Measurements from ENCODE around the gene CBARP. TPM values are rescaled to one million over a fixed set of nuclear protein-coding genes. Genes with fewer than 3 reads are reported as not detected.

The CBARP gene
- total and polyA plus RNA-seq, 2 of the 13 experiments (the other 11 are each of a cell fraction or from before 2014, with no cell fraction given) = 1.2 to 1.4 TPM

DNA sequence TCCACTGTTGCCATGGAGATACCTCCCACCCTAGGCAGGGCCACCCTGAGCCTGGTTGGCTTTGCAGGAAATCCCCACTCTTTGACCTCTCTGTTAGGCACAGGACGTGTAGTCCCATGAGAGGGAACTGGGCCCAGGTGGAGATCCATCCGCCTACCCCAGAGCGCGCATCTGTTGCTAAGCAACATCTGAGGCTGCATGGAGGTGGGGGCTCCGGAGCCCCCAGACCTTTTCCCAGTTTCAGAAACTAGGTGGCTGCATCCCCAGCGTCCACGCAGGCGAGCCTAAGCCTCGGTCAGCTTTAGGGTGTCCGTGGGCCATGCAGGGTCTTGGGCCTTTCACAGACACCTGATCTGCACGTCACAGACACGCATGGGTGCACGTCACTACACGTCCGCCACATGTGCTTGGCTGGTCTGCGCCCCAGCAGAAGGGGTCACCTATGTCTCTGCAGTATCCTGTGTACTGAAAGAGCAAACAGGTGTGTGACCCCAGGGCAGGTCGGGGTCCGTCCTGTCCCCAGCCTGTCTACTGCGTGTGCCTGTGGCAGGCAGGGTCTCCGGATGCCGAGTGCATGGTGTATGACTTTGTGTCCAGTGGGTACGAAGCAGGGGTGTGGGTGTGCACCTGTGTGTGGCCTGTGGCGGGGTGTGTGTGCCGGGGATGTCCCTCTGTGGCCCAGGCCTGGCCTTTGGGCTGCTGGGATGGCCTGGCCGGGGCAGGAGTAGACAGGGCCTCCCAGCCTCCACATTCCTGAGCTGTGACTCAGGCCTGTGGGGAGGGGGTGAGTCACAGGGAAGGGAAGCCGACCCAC is 27.2 kb upstream of the CBARP start (continued):
- TF ChIP-seq ZNF343 (CRISPR knock-in tag; IDR thresholded peaks at IDR 0.05) = peak; percentile 38; the same call in 1 of the 2 replicates
- TF ChIP-seq, protein P1, sequence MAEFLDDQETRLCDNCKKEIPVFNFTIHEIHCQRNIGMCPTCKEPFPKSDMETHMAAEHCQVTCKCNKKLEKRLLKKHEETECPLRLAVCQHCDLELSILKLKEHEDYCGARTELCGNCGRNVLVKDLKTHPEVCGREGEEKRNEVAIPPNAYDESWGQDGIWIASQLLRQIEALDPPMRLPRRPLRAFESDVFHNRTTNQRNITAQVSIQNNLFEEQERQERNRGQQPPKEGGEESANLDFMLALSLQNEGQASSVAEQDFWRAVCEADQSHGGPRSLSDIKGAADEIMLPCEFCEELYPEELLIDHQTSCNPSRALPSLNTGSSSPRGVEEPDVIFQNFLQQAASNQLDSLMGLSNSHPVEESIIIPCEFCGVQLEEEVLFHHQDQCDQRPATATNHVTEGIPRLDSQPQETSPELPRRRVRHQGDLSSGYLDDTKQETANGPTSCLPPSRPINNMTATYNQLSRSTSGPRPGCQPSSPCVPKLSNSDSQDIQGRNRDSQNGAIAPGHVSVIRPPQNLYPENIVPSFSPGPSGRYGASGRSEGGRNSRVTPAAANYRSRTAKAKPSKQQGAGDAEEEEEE (CRISPR knock-in tag; IDR thresholded peaks at IDR 0.05; ENCODE audit: borderline replicate concordance) = no peak
- TF ChIP-seq, protein P2, sequence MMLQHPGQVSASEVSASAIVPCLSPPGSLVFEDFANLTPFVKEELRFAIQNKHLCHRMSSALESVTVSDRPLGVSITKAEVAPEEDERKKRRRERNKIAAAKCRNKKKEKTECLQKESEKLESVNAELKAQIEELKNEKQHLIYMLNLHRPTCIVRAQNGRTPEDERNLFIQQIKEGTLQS (CRISPR knock-in tag; IDR thresholded peaks at IDR 0.05) = peak; percentile 100
- peak; percentile 86 for TF ChIP-seq RXRA (CRISPR knock-in tag; IDR thresholded peaks at IDR 0.05)
- 0 out of 2 replicates have a peak, but pooled peaks have one; percentile 16 for TF ChIP-seq ZBTB39 (CRISPR knock-in tag; IDR thresholded peaks at IDR 0.05)
- TF ChIP-seq ZNF264 (CRISPR knock-in tag; IDR thresholded peaks at IDR 0.05) = 0 out of 2 replicates have a peak, but pooled peaks have one; percentile 13
- TF ChIP-seq PATZ1 (CRISPR knock-in tag; IDR thresholded peaks at IDR 0.05) = peak; percentile 96
- peak; percentile 24; the same call in 1 of the 2 replicates for TF ChIP-seq ZSCAN21 (CRISPR knock-in tag; IDR thresholded peaks at IDR 0.05; ENCODE audit: borderline replicate concordance)
- TF ChIP-seq NFYC (CRISPR knock-in tag; IDR thresholded peaks at IDR 0.05) = 0 out of 2 replicates have a peak, but pooled peaks have one; percentile 8
- TF ChIP-seq RNF219 (CRISPR knock-in tag; IDR thresholded peaks at IDR 0.05) = no peak
- TF ChIP-seq ZNF704 (CRISPR knock-in tag; IDR thresholded peaks at IDR 0.05; ENCODE audit: borderline replicate concordance) = 0 out of 2 replicates have a peak, but pooled peaks have one; percentile 63
- TF ChIP-seq JUN (CRISPR knock-in tag; IDR thresholded peaks at IDR 0.05) = peak; percentile 99
- TF ChIP-seq, protein P3, sequence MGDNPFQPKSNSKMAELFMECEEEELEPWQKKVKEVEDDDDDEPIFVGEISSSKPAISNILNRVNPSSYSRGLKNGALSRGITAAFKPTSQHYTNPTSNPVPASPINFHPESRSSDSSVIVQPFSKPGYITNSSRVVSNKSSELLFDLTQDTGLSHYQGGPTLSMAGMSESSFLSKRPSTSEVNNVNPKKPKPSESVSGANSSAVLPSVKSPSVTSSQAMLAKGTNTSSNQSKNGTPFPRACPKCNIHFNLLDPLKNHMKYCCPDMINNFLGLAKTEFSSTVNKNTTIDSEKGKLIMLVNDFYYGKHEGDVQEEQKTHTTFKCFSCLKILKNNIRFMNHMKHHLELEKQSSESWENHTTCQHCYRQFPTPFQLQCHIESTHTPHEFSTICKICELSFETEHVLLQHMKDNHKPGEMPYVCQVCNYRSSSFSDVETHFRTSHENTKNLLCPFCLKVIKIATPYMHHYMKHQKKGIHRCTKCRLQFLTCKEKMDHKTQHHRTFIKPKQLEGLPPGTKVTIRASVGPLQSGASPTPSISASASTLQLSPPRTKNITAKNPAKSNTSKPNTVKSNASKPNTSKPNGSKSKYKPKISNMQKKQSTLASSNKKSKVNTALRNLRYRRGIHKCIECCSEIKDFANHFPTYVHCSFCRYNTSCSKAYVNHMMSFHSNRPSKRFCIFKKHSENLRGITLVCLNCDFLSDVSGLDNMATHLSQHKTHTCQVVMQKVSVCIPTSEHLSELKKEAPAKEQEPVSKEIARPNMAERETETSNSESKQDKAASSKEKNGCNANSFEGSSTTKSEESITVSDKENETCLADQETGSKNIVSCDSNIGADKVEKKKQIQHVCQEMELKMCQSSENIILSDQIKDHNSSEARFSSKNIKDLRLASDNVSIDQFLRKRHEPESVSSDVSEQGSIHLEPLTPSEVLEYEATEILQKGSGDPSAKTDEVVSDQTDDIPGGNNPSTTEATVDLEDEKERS (CRISPR knock-in tag; IDR thresholded peaks at IDR 0.05) = 0 out of 2 replicates have a peak, but pooled peaks have one; percentile 10
